Prostate gland (tissue), 2 donors: ENCODE measurements around the gene KAZN.

Source experiments
- CTCF ChIP-seq, 4 experiments: fragments of 200-600 bp in 2 of 4; fragments of 450-650 bp in 2 of 4; sonication (generic) in 2 of 4; IDR thresholded peaks; 1 replicate in 3 of 4; 2 replicates in 1 of 4; pipeline ENCODE4 v1.5.1; 2016 to 2019; ENCODE audit warnings: antibody characterized with exemption in 4 of 4, mild to moderate bottlenecking in 2 of 4, moderate library complexity in 2 of 4
- POLR2AphosphoS5 ChIP-seq: sonication (generic); formaldehyde crosslinking; IDR thresholded peaks from one replicate; pipeline ENCODE4 v1.6.1; 2017; ENCODE audit warnings: antibody characterized with exemption

GRCh38 chr1:14871218-14871970, 272.9 kb downstream of the KAZN start:
- TF ChIP-seq POLR2AphosphoS5 (no peak), CTCF (IDR thresholded peaks at IDR 0.05) (no peak)
